HG03342 (cell line): Measurements from ENCODE around the gene FAM131A.

Experiments used
- ATAC-seq: cut with Tn5 transposase; IDR thresholded peaks from one replicate; pipeline ENCODE4 v1.9.1; 2021; ENCODE audit warnings: mild to moderate bottlenecking, moderate library complexity; ENCODE audit not compliant: unreplicated experiment

The FAM131A gene

DNA sequence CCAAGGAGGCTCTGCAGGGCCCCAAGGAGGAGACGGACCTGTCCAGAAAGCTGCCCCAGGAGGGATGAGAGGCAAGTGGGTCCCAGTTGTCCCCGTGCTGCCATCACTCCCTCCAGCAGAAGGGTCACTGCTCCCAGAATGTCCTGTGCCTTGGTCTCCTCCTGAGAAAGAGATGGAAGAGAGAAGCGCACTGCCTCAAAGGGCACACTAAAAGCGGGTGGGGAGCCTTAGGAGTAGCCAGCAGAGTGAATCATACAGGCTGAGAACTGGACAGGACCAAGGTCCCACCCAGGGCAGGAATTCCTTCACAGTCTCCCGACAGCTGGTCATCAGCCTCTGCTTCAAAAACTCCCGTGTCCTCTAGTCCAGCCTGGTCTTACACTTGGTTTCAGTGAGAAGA lies 36.0 kb downstream of the FAM131A start:
- ATAC-seq = no peak

DNA sequence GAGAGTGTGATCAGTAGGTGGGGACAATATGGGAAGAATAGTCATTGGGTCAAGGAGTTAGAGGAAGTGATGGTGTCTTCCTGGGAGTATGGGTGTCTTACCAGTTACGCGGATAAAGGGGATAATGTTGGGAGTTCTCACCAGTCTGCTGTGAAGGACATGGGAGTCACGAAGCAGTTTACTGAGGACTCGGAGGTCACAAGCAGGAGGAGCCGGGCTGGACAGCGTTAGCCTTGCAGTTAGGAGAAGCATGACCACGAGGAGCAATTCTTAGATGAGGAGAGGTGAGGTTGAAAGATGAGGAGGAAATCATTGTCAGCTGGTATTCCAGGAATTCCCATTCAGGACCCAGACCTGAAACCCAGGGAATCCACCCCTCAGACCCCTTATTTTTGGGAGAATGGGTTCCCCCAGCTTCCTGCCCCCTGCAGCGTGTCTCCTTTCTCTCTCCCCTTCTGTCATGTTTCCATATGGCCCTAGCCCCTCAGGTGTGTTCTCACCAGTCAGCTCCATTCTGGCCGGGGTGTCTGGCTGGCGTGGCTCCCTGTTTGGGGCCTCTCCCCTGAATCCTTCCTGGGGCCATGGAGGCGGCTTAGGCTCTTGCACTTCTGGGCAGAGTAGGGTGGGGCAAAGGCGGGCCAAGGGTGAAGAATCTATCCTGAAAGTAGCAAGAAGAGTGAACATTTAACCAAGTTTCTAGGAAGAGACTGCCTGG lies 38.5 kb downstream of the FAM131A start:
- ATAC-seq = no peak

DNA sequence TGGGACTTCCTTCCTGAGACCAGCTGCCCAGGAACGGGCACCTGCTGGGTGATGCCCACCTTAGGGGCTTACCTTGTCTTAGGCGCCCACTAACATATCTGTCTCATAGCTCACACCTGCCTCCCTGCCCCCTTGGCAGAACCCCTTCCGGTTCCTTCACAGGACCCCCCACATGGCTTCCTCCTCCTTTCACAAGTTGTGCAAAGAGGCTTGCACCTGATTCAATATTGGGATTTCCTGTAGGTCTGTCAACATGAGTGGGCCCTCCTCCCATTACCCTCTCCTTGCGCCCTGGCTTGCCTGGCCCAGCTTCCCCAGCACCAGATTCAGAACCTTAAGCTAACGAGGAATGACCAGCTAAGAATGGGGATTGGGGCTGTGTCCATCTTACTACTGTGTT lies 40.0 kb downstream of the FAM131A start:
- ATAC-seq = no peak

DNA sequence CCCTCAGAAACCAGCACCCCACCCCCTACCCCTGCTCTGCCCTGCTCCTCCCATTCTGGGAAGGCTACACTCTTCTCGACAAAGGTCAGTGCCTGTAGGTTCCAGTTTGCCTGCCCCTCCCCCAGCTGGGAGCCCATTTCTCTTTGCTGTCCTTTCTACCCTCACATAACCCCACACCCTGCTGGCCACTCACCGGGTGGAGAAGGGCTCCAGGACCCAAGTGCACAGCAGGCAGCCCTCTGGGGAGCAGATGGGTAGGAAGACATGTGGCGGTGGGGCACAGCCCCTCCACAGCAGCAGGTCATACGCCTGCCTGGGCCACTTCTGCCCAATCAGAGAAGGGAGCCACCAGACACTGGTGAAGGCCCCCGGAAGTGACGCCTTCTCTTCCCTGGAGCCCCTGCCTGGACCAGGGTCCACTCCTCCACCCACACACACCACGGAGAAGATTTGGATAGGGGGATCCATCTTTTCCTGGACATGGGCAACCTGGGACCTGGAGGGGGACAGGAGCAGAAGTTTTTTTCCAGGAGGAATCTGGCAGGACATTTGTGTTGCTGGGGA lies 40.6 kb downstream of the FAM131A start, which contains the start of gene THPO:
Gene THPO, minus strand, starts transcription at position 326 of the 564 bp plus-strand sequence. CDS start 1,948 bp downstream, outside the sequence.
- no peak for ATAC-seq

DNA sequence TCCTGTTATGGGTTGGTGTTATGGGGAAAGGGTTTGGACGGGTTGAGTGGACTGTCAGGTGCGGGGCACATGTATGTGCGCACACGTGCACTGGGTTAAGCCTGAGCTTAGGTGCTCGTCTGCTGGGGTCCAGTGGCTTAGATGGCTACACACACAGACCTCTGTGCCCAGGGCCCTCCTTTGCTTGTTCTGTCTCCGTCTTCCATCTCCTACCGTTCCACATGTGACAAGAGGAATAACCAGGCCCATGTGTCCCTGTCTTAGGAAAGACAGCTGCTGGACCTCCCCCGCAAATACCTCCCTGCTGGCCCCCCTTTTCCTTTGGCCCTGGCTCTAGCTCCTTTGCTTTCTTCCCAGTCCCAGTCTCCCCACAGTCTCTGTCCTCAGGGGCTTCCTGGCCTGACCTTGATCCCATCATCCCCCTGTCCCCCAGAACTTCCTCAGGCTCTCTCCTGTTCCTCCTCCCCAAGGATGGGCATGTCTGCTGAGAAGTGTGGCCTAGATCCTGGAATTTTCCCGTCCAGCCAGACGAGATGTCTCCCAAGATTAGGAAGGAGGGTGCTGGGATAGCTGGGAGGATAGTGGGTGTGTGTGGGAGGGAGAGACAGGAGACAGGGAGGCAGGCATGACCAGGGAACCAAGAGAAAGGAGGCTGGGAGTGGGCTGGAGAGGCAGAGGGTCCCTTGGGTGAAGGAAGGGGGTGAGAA lies 41.4 kb downstream of the FAM131A start:
- no peak for ATAC-seq

DNA sequence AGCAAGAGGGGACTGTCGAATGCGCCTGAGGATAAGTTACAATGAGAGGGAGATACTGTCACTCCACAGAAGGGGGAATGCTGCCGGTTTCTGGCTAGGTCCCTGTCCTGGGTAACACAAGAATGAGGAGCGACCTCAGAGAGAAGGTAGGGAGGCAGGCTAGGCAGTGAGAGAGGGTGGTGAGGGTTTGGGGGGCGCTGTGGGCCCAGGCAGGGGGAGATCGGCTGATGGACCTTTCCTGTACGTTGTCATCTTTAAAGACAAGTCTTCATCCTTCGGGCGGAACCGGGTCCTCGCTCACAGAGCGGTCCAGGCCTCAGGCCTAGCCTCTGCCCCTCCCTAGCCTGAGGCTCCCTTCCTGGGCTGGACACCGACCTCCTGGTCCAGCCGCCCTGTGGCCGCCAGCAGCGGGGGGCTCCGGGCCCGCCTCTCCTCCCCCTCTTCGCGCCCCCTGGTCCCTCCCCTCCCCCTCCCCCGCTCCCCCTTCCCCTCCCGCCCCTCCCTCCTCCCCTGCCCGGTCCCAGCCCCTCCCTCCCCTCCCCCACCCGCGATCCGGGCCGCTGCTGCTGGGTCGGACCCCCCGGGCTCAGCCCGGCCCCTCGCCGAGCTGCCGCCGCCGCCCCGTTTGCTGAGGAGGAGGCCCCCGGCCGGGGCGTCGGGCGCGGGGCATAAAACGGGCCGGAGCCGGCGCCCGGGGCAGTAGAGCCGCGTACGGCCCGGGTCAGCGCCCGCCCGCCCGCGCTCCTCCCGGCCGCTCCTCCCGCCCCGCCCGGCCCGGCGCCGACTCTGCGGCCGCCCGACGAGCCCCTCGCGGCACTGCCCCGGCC lies 42.2 kb downstream of the FAM131A start, which contains the start of gene CHRD:
Gene CHRD, plus strand, starts transcription at position 697 of the 827 bp plus-strand sequence. CDS start 265 bp downstream, outside the sequence.
- no peak for ATAC-seq

DNA sequence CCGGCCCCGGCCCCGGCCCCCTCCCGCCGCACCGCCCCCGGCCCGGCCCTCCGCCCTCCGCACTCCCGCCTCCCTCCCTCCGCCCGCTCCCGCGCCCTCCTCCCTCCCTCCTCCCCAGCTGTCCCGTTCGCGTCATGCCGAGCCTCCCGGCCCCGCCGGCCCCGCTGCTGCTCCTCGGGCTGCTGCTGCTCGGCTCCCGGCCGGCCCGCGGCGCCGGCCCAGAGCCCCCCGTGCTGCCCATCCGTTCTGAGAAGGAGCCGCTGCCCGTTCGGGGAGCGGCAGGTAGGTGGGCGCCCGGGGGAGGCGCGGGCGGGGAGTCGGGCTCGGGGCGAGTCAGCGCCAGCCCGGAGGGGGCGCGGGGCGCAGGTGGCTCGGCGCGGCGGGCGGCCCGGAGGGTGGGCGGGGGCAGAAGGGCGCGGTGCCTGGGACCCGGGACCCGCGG lies 42.8 kb downstream of the FAM131A start:
- ATAC-seq = no peak

DNA sequence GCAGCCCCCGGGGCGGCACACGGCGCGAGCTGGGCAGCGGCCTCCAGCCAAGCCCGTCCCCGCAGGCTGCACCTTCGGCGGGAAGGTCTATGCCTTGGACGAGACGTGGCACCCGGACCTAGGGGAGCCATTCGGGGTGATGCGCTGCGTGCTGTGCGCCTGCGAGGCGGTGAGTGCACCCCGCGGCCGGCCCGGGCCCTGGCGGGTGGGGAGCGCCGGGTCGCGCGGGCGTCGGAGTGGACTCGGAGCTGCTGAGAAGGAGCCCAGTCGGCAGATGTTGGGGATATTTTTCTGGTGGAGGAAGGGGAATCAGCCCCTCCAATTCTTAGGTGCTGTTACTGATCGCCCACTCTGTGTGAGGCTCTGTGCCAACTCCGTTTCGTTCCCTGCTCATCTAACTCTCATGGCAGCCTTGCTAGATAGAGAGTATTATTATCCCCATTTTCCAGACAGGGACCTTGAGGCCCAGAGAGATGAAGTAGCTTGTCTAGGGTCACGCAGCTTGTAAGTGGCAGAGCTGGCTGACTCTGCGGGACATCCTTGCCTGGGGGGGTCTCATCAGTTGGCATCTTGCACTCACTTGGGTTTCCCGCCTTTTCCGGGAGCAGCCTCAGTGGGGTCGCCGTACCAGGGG lies 43.3 kb downstream of the FAM131A start:
- no peak for ATAC-seq

DNA sequence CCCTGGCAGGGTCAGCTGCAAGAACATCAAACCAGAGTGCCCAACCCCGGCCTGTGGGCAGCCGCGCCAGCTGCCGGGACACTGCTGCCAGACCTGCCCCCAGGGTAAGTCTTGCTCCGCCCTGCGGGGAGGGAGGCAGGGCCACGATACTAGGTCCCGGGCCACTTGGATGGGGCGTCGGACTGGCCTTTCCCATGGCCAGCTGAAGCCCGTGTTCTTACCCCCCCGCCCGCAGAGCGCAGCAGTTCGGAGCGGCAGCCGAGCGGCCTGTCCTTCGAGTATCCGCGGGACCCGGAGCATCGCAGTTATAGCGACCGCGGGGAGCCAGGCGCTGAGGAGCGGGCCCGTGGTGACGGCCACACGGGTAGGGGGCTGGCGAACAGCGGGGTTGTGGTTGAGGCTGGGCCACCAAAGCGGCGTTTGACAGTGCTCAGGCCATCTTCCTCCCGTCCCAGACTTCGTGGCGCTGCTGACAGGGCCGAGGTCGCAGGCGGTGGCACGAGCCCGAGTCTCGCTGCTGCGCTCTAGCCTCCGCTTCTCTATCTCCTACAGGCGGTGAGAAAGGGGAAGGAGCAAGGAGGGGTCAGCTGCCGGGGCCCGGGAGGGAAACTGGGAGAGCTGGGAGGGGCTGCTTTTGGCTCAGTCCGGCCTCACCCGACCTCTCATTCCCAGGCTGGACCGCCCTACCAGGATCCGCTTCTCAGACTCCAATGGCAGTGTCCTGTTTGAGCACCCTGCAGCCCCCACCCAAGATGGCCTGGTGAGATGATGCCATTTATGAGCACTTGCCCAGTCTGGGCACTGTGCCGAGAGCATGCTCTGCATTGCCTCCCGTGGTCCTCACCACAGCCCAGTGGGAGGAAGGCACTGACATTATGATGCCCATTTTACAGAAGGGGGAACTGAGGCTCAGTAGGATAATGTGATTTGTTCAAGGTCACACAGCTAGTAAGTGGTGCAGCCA lies 44.1 kb downstream of the FAM131A start:
- ATAC-seq = no peak

DNA sequence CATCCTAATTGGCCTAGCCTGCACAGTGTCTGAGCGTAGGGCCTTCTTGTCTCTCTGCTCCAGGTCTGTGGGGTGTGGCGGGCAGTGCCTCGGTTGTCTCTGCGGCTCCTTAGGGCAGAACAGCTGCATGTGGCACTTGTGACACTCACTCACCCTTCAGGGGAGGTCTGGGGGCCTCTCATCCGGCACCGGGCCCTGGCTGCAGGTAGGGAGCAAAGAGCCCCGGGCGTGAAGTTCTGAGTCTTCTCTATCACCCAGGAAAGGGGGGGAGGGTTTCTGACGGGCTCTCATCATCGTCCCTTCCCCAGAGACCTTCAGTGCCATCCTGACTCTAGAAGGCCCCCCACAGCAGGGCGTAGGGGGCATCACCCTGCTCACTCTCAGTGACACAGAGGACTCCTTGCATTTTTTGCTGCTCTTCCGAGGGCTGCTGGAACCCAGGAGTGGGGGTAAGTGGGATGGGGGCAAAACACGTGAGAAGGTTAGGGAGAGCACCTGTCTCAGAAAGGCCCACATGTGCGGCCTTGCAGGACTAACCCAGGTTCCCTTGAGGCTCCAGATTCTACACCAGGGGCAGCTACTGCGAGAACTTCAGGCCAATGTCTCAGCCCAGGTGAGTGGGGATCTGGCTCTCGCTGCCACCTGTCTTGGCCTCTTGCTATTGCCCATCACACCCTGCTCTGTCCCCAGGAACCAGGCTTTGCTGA lies 45.1 kb downstream of the FAM131A start:
- ATAC-seq = no peak

DNA sequence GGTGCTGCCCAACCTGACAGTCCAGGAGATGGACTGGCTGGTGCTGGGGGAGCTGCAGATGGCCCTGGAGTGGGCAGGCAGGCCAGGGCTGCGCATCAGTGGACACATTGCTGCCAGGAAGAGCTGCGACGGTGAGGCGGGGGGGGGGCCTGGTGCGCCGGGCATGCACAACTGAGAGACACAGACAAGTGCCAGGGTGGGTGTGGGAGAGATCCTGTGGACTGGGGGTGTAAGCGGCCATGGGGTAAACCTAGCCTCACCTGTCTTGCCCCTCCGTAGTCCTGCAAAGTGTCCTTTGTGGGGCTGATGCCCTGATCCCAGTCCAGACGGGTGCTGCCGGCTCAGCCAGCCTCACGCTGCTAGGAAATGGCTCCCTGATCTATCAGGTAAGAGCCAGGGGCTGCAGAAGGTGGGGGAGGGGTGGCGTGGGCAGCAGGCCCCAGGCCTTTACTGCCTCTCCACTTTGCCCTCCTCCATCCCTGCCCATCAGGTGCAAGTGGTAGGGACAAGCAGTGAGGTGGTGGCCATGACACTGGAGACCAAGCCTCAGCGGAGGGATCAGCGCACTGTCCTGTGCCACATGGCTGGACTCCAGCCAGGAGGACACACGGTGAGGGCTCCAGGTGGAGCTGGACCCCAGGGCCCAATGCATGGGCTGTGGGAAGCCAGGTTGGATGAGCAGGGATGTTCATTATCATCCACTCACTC lies 45.8 kb downstream of the FAM131A start:
- ATAC-seq = no peak

DNA sequence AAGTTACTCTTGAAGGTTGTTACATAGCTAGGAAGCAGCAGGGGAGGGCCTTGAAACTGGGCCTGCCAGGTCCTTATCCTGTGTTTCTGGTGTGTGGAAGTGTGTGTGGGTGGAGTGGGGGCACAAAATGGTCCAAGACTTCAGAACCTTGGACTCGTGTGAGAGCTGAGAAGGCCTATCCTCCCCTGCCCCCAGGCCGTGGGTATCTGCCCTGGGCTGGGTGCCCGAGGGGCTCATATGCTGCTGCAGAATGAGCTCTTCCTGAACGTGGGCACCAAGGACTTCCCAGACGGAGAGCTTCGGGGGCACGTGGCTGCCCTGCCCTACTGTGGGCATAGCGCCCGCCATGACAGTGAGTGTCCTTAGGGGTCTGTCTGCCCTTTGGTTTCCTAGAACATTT lies 46.9 kb downstream of the FAM131A start:
- ATAC-seq = no peak

DNA sequence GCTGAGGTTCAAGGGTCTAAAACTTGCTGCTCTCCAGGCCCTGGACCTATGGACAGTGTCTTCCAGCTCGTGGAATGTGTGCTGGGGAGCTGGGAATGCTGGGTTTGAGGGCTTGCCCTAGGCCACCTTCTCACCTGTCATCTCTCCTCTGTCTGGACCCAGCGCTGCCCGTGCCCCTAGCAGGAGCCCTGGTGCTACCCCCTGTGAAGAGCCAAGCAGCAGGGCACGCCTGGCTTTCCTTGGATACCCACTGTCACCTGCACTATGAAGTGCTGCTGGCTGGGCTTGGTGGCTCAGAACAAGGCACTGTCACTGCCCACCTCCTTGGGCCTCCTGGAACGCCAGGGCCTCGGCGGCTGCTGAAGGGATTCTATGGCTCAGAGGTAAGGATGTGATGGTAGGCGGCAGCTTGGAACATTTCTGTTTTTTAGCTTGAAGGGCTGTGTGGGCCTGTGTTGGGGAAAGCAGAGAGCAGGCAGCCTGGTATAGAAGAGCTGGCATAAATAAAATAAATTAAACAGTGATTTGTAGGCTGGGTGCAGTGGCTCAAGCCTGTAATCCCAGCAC lies 47.5 kb downstream of the FAM131A start:
- no peak for ATAC-seq

DNA sequence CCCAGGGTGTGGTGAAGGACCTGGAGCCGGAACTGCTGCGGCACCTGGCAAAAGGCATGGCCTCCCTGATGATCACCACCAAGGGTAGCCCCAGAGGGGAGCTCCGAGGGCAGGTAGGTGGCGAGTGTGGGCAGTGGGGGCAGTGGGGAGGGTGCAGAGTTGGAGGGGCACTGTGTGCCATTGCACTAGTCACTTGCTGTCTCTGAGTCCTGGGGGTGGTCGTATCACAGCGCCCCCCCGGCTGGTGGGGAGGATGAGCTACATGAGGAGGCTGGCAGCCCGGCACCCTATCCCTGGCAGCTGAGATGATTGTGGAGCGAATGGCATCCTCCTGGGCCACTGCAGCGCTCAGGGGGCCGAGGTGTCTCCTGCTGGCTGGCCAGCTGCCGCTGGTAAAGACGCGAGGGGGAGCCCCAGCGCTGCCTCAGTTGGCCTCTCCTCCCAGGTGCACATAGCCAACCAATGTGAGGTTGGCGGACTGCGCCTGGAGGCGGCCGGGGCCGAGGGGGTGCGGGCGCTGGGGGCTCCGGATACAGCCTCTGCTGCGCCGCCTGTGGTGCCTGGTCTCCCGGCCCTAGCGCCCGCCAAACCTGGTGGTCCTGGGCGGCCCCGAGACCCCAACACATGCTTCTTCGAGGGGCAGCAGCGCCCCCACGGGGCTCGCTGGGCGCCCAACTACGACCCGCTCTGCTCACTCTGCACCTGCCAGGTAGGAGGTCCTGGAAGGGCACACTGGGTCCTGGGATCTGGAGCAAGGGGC lies 48.8 kb downstream of the FAM131A start:
- ATAC-seq = no peak

DNA sequence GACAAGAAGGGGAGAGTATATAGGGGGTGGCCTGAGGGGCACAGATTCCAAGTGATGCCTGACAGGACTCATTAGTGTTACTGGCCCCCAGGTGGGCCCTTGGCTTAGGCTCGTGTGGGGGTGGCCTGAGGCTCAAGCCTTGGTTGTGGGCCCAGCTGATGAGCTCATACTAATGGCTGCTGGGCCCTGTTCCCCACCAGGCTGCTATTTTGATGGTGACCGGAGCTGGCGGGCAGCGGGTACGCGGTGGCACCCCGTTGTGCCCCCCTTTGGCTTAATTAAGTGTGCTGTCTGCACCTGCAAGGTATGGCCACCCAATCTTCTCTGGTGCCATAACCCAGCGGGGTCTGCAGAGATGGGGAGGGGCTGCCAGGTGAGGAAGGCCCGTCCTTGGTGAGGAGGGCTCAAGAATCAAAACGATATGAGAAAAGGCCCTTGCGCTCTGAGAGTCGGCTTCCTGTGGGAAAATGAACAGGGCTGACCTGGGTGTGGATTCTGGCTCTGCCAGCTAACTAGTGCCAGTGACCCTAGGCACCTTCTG lies 49.8 kb downstream of the FAM131A start:
- no peak for ATAC-seq

DNA sequence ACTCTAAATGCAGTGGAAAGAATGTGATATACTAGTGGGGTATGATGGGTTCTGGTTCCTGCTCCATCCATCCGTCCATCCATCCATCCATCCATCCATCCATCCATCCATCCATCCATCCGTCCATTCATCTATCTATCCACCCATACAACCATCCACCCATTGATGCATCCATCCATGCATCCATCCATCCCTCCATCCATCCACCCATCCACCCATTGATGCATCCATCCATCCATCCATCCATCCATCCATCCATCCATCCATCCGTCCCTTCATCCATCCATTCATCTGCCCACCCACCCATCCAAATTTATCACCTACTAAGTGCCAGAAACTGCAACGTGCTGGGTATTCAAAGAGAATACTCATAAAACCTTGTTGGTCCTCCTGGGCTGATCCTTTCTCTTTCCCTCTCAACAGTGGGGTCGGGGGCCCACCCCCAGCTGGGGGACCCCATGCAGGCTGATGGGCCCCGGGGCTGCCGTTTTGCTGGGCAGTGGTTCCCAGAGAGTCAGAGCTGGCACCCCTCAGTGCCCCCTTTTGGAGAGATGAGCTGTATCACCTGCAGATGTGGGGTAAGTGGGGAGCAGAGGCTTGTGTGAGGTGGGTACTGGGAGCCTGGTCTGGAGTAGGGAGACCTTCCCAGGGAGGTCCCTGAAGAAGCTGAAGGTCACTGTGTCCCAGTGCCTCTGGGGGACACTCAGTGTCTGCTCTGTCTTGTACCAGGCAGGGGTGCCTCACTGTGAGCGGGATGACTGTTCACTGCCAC lies 51.0 kb downstream of the FAM131A start:
- no peak for ATAC-seq
